Astrocyte (in vitro differentiated cells and primary cell): ENCODE measurements around the gene HASPIN. TPM values are rescaled to one million over a fixed set of nuclear protein-coding genes. Genes with fewer than 3 reads are reported as not detected.
A peak's percentile ranks its signal among the peaks of the same experiment; 100 is the strongest.

ENCODE experiments used
- DNase-seq: peaks from one replicate; pipeline ENCODE4 v3.0.0-alpha.2; 2010; ENCODE audit warnings: low read depth
- FAIRE-seq: peaks from 2 replicates; lab custom pipeline; 2011; peaks lifted over from hg19 to GRCh38; lab: Jason Lieb, UNC
- H2AFZ ChIP-seq: 2 replicates; pipeline ENCODE4 v1.6.0; 2012; ENCODE audit warnings: low read depth, low read length, inconsistent platforms
- H3K27ac ChIP-seq: 2 replicates; pipeline ENCODE4 v1.5.1; 2011; ENCODE audit warnings: low read depth, low read length, inconsistent platforms
- H3K27me3 ChIP-seq: 2 replicates; pipeline ENCODE4 v1.6.0; 2011; ENCODE audit warnings: low read length, inconsistent platforms; ENCODE audit not compliant: insufficient read depth
- H3K36me3 ChIP-seq: 2 replicates; pipeline ENCODE4 v1.5.1; 2011; ENCODE audit warnings: low read length, inconsistent platforms; ENCODE audit not compliant: insufficient read depth
- H3K4me1 ChIP-seq: 2 replicates; pipeline ENCODE4 v1.5.1; 2011; ENCODE audit warnings: low read length, inconsistent platforms; ENCODE audit not compliant: insufficient read depth
- H3K4me2 ChIP-seq: 2 replicates; pipeline ENCODE4 v1.6.0; 2012; ENCODE audit warnings: low read length, inconsistent platforms
- H3K4me3 ChIP-seq: 2 replicates; pipeline ENCODE4 v1.5.1; 2011; ENCODE audit warnings: low read depth, mild to moderate bottlenecking, low read length, inconsistent platforms; ENCODE audit not compliant: insufficient read depth
- H3K79me2 ChIP-seq: 2 replicates; pipeline ENCODE4 v1.6.0; 2012; ENCODE audit warnings: mild to moderate bottlenecking, low read length, inconsistent platforms; ENCODE audit not compliant: insufficient read depth
- H3K9ac ChIP-seq: 2 replicates; pipeline ENCODE4 v1.6.0; 2012; ENCODE audit warnings: mild to moderate bottlenecking, low read length, inconsistent platforms
- H3K9me3 ChIP-seq: 2 replicates; pipeline ENCODE4 v1.5.1; 2012; ENCODE audit warnings: low read depth, mild to moderate bottlenecking, low read length, inconsistent platforms; ENCODE audit not compliant: insufficient read depth
- H4K20me1 ChIP-seq: 2 replicates; pipeline ENCODE4 v1.6.0; 2012; ENCODE audit warnings: low read length, inconsistent platforms; ENCODE audit not compliant: insufficient read depth
- H3K27ac Mint-ChIP-seq: one replicate; pipeline ENCODE4 v1.8.0; 2021; ENCODE audit warnings: mild to moderate bottlenecking, mixed read lengths; ENCODE audit not compliant: unreplicated experiment
- H3K27me3 Mint-ChIP-seq: one replicate; pipeline ENCODE4 v1.8.0; 2021; ENCODE audit warnings: low read depth, mixed read lengths; ENCODE audit not compliant: unreplicated experiment
- H3K36me3 Mint-ChIP-seq: one replicate; pipeline ENCODE4 v1.8.0; 2021; ENCODE audit warnings: low read depth, mixed read lengths; ENCODE audit not compliant: unreplicated experiment
- H3K4me1 Mint-ChIP-seq: one replicate; pipeline ENCODE4 v1.8.0; 2021; ENCODE audit warnings: low read depth, mixed read lengths; ENCODE audit not compliant: unreplicated experiment
- H3K4me3 Mint-ChIP-seq: one replicate; pipeline ENCODE4 v1.8.0; 2021; ENCODE audit warnings: mild to moderate bottlenecking, moderate library complexity, mixed read lengths; ENCODE audit not compliant: unreplicated experiment
- H3K9me3 Mint-ChIP-seq: one replicate; pipeline ENCODE4 v1.8.0; 2021; ENCODE audit warnings: mild to moderate bottlenecking, mixed read lengths; ENCODE audit not compliant: unreplicated experiment
- EZH2 ChIP-seq: IDR thresholded peaks from 2 replicates; pipeline ENCODE4 v1.6.1; 2012; ENCODE audit warnings: mild to moderate bottlenecking, low read length, inconsistent platforms; ENCODE audit not compliant: insufficient read depth
- total RNA-seq: library from RNA; stranded (reverse); gene quantifications from 2 replicates; pipeline ENCODE4 v1.2.1, GENCODE V29; 2021
- TF ChIP-seq, protein P1 (sequence below): IDR thresholded peaks from 2 replicates; pipeline ENCODE4 v1.5.1; 2011; ENCODE audit warnings: low read depth, mild to moderate bottlenecking, inconsistent platforms, low read length, moderate library complexity; ENCODE audit not compliant: insufficient read depth

HASPIN gene
- total RNA-seq, 1 donor from 2014 or later, result 2.4 TPM

DNA sequence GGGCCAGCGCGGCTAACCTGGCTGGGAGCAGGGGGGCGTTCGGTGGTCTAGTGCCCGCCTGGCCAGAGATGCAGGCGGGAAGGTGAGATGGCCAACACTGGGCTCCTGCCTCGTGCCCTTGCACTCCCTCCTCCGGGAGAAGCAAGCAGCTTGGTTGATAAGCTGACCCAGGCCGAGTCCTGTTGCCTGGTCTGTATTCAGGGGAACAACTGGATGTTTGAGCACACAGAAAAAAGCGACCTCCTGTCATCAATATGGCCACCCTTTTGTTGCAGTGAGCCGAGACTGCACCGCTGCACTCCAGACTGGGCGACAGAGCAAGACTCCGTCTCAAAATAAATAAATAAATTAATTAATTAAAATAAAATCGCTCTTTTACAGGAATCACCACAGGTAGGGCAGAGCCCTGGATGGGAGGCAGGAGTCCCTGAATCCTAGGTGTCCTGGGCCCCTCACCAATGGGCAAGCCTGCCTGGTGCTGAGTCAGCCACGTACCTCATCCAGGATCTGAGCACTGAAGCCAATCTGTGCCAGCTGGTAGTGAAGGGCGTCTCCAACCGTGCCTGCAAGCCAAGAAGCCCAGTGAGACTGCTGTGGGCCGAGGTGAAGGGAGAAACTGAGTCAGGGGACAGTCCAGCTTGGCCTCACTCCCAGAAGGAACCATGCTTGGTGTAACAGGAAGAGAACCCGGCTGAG, 31.8 kb downstream of the HASPIN start:
- H3K36me3 Mint-ChIP-seq, result peaks cover 10% of the 10 kb centered on the region
- no peak overlapping the region for H3K4me3 ChIP-seq
- H3K27ac Mint-ChIP-seq, result peak overlapping the region; percentile 11
- H3K4me1 ChIP-seq, result no peaks in the 10 kb centered on the region
- no peak overlapping the region for H3K4me3 Mint-ChIP-seq
- H3K9me3 Mint-ChIP-seq, result peaks cover 12% of the 10 kb centered on the region
- peaks cover 19% of the 10 kb centered on the region for H3K27me3 Mint-ChIP-seq
- FAIRE-seq (no peak), DNase-seq (no peak)
- no peaks in the 10 kb centered on the region for H4K20me1 ChIP-seq
- TF ChIP-seq EZH2, result no peak
- TF ChIP-seq, protein P1, sequence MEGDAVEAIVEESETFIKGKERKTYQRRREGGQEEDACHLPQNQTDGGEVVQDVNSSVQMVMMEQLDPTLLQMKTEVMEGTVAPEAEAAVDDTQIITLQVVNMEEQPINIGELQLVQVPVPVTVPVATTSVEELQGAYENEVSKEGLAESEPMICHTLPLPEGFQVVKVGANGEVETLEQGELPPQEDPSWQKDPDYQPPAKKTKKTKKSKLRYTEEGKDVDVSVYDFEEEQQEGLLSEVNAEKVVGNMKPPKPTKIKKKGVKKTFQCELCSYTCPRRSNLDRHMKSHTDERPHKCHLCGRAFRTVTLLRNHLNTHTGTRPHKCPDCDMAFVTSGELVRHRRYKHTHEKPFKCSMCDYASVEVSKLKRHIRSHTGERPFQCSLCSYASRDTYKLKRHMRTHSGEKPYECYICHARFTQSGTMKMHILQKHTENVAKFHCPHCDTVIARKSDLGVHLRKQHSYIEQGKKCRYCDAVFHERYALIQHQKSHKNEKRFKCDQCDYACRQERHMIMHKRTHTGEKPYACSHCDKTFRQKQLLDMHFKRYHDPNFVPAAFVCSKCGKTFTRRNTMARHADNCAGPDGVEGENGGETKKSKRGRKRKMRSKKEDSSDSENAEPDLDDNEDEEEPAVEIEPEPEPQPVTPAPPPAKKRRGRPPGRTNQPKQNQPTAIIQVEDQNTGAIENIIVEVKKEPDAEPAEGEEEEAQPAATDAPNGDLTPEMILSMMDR, result no peak
- H3K4me2 ChIP-seq, result no peak overlapping the region
- no peaks in the 10 kb centered on the region for H3K79me2 ChIP-seq
- no peaks in the 10 kb centered on the region for H3K4me1 Mint-ChIP-seq
- H3K9me3 ChIP-seq, result peaks cover 6% of the 10 kb centered on the region
- H3K27ac ChIP-seq, result no peak overlapping the region
- no peak overlapping the region for H3K9ac ChIP-seq
- no peaks in the 10 kb centered on the region for H3K36me3 ChIP-seq
- H3K27me3 ChIP-seq, result peaks cover 2% of the 10 kb centered on the region
- peak overlapping the region; percentile 34 for H2AFZ ChIP-seq

DNA sequence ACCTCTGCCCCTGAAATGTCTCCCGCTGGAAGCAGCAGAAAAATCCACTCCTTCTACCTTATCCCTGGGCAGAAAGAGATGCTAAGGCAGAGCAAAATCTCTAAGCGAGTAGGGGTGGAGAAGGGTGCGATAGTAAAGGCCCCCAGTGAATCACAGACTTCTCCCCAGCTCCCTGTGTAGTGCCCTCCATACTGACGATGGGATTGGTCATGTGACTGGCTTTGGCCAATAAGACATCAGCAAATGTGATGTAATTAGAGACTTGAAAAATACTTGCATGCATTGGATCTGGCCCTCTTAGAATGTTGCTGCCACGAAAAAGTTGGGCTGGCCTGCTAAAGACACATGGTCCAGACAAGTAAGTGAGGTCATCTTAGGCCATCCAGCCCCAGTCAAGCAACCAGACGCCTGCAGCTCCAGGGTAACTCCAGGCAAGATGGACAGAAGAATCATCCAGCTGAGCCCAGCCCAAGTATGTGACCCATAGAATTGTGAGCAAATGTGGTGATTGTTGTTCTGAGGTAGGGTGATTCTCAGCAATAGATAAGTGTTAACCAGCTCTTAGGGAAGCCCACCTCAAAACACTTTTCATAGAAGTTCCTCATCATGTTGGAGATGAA, 36.0 kb downstream of the HASPIN start:
- TF ChIP-seq EZH2, result no peak
- TF ChIP-seq, protein P1, result no peak
- H3K27me3 Mint-ChIP-seq, result peaks cover 11% of the 10 kb centered on the region
- H3K79me2 ChIP-seq, result no peaks in the 10 kb centered on the region
- no peaks in the 10 kb centered on the region for H3K4me1 Mint-ChIP-seq
- H2AFZ ChIP-seq, result no peak overlapping the region
- no peak for DNase-seq
- H3K4me1 ChIP-seq, result peaks cover 8% of the 10 kb centered on the region
- FAIRE-seq, result no peak
- H3K9me3 ChIP-seq, result peaks cover 6% of the 10 kb centered on the region
- no peak overlapping the region for H3K27ac Mint-ChIP-seq
- no peak overlapping the region for H3K4me3 Mint-ChIP-seq
- no peak overlapping the region for H3K4me2 ChIP-seq
- no peak overlapping the region for H3K27ac ChIP-seq
- H3K27me3 ChIP-seq, result peaks cover 2% of the 10 kb centered on the region
- peaks cover 10% of the 10 kb centered on the region for H3K36me3 Mint-ChIP-seq
- H3K9ac ChIP-seq, result no peak overlapping the region
- no peaks in the 10 kb centered on the region for H4K20me1 ChIP-seq
- peaks cover 17% of the 10 kb centered on the region for H3K9me3 Mint-ChIP-seq
- no peak overlapping the region for H3K4me3 ChIP-seq
- H3K36me3 ChIP-seq, result no peaks in the 10 kb centered on the region
